ENCODE data around the gene PCNX3. TPM values are rescaled to one million over a fixed set of nuclear protein-coding genes. Genes with fewer than 3 reads are reported as not detected.

PCNX3 gene
- total RNA-seq, 4 donors from 2014 or later, result 56.4 to 89.0 (median 62.4) TPM

DNA sequence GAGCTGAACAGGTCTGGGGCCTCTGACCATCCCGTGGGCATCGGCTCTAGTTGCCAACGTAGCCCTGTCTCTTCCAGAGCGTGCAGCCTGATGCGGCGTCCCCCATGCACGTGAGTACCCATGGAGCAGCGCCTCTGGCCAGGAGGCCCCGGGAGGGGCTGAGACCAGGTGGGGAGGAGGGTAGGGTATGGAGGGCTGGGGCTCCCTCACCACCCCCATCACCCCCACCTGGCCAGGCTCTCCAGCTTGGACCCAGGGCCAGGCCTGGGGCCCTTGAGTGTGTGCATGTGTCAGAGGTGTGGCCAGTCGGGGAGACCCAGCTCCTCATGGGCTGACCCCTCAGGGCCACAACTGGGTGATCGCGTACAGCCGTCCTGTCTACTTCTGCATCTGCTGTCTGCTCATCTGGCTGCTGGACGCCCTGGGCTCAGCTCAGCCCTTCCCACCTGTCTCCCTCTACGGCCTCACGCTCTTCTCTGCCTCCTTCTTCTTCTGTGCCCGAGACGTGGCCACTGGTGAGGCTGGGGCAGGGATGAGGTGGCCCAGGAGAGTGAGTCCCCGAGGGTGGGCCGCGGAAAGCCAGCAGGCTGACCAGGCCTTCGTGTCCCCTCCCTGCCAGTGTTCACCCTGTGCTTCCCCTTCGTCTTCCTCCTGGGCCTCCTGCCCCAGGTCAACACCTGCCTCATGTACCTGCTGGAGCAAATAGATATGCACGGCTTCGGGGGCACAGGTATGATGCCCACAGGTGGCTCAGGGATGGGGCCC lies 8.5 kb downstream of the PCNX3 start:
- in situ Hi-C loops (cut with MboI; ENCODE audit: low pct_ligation_motif_present in 1 of 4, low pct_unique_long_range_greater_than_20kb in 1 of 4, low sequenced_read_pairs in 3 of 4), result no loop called here
- 94% methylated on average over 25 of the region's 25 CpGs; no CpG with 5 or more reads in 1 of the 2 donors for WGBS, 2 donors (ENCODE audit: low coverage in 1 of 2)

GRCh38 chr11:65624931-65625627 lies 9.5 kb downstream of the PCNX3 start:
- Histone ChIP-seq H3K27ac (no peak overlapping the region), H3K4me3 (no peak overlapping the region), H3K36me3 (peaks cover 0 to 31% (median 10%) of the 10 kb centered on the region in 4 donors), H3K27me3 (no peaks in the 10 kb centered on the region), H3K9me3 (no peaks in the 10 kb centered on the region), H3K4me1 (peaks cover 0 to 3% (median 0%) of the 10 kb centered on the region in 4 donors)
- in situ Hi-C loops (cut with MboI; ENCODE audit: low pct_ligation_motif_present in 1 of 4, low pct_unique_long_range_greater_than_20kb in 1 of 4, low sequenced_read_pairs in 3 of 4), result no loop called here
- intact Hi-C loops (cut with DNase I; ENCODE audit: low total_unique reads), result no loop called here
- DNase-seq, result no peak
- WGBS, 2 donors (ENCODE audit: low coverage in 1 of 2), result 87% methylated on average over 26 of the region's 30 CpGs; no CpG with 5 or more reads in 1 of the 2 donors
- TF ChIP-seq CTCF (IDR thresholded peaks at IDR 0.05) (no peak), EP300 (IDR thresholded peaks at IDR 0.05; ENCODE audit: low read depth) (no peak), POLR2AphosphoS5 (IDR thresholded peaks at IDR 0.05) (no peak), POLR2A (IDR thresholded peaks at IDR 0.05) (no peak)

More for the DNA sequence above, 8.5 kb downstream of the PCNX3 start:
- no peaks in the 10 kb centered on the region for H3K27me3 ChIP-seq
- intact Hi-C loops (cut with DNase I; ENCODE audit: low total_unique reads), result no loop called here
- no peaks in the 10 kb centered on the region for H3K9me3 ChIP-seq
- H3K36me3 ChIP-seq, result peaks cover 0 to 26% (median 6%) of the 10 kb centered on the region in 4 donors
- TF ChIP-seq EP300 (IDR thresholded peaks at IDR 0.05; ENCODE audit: low read depth), result no peak
- no peak for TF ChIP-seq POLR2AphosphoS5 (IDR thresholded peaks at IDR 0.05)
- TF ChIP-seq POLR2A (IDR thresholded peaks at IDR 0.05), result no peak
- no peak for TF ChIP-seq CTCF (IDR thresholded peaks at IDR 0.05)
- DNase-seq, result no peak
- no peak overlapping the region for H3K4me3 ChIP-seq
- peaks cover 0 to 3% (median 0%) of the 10 kb centered on the region in 4 donors for H3K4me1 ChIP-seq
- H3K27ac ChIP-seq, result no peak overlapping the region

DNA sequence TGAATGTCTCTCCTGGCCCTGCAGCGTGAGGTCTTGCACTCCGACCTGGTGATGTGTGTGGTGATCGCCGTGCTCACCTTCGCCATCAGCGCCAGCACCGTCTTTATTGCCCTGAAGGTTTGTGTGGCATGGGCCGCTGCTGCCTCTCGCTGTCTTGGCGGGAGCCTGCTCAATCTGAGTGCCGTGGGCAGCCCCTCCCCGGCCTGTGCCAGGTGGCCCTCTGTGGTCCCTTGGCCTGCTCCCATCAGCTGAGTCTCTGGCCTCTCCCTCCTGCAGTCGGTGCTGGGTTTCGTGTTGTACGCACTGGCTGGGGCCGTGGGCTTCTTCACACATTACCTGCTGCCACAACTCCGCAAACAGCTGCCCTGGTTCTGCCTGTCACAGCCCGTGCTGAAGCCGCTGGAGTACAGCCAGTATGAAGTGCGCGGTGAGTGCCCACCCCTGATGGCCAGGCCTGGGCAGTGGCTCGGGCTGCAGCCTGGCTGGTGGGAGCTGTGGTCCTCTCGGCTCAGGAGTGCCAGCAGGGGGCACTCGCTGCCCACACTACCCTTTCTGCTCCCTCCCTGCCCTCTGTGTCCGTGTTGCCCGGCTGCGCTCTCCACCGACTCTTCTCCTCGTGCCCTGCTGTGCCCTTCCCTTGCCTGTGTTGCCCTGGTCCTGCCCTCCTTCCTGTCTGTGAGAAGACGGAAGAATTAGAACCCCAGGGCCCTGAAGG lies 10.2 kb downstream of the PCNX3 start:
- WGBS, 2 donors (ENCODE audit: low coverage in 1 of 2), result 25 to 70% methylated on average over 4 to 30 of the region's 30 CpGs
- intact Hi-C loops (cut with DNase I; ENCODE audit: low total_unique reads), result no loop called here
- Histone ChIP-seq H3K4me1 (peaks cover 0 to 3% (median 0%) of the 10 kb centered on the region in 4 donors), H3K27ac (no peak overlapping the region), H3K36me3 (peaks cover 0 to 38% (median 13%) of the 10 kb centered on the region in 4 donors), H3K9me3 (no peaks in the 10 kb centered on the region), H3K4me3 (no peak overlapping the region), H3K27me3 (no peaks in the 10 kb centered on the region)
- DNase-seq, result peak; percentile 70
- TF ChIP-seq CTCF (IDR thresholded peaks at IDR 0.05) (peak; percentile 63 to 78 (median 66)), POLR2AphosphoS5 (IDR thresholded peaks at IDR 0.05) (no peak)
- in situ Hi-C loops (cut with MboI; ENCODE audit: low pct_ligation_motif_present in 1 of 4, low pct_unique_long_range_greater_than_20kb in 1 of 4, low sequenced_read_pairs in 3 of 4), result no loop called here

GRCh38 chr11:65627202-65627601 lies 11.6 kb downstream of the PCNX3 start:
- 92 to 100% methylated on average over 1 to 13 of the region's 13 CpGs for WGBS, 2 donors (ENCODE audit: low coverage in 1 of 2)
- Histone ChIP-seq H3K4me3 (no peak overlapping the region), H3K4me1 (peaks cover 0 to 3% (median 0%) of the 10 kb centered on the region in 4 donors), H3K9me3 (no peaks in the 10 kb centered on the region), H3K27ac (no peak overlapping the region), H3K27me3 (no peaks in the 10 kb centered on the region), H3K36me3 (peaks cover 0 to 42% (median 13%) of the 10 kb centered on the region in 4 donors)
- in situ Hi-C loops (cut with MboI; ENCODE audit: low pct_ligation_motif_present in 1 of 4, low pct_unique_long_range_greater_than_20kb in 1 of 4, low sequenced_read_pairs in 3 of 4) (no loop called here), intact Hi-C loops (cut with DNase I; ENCODE audit: low total_unique reads) (no loop called here)
- TF ChIP-seq CTCF (IDR thresholded peaks at IDR 0.05) (no peak), POLR2A (IDR thresholded peaks at IDR 0.05) (no peak), EP300 (IDR thresholded peaks at IDR 0.05; ENCODE audit: low read depth) (no peak), POLR2AphosphoS5 (IDR thresholded peaks at IDR 0.05) (no peak)
- no peak for DNase-seq
